GM23338 (cell line): ENCODE data around the gene SDHAF1. TPM values are rescaled to one million over a fixed set of nuclear protein-coding genes. Genes with fewer than 3 reads are reported as not detected.

Source experiments
- ATAC-seq: fragments of 200-7000 bp; cut with Tn5 transposase; 3 replicates; pipeline ENCODE4 v1.9.1; 2020
- DNase-seq: peaks from one replicate; pipeline ENCODE4 v3.0.0-alpha.2; 2015; ENCODE audit warnings: low spot score
- H2AFZ ChIP-seq: fragments of 200-600 bp; sonication (generic); 2 replicates; pipeline ENCODE4 v1.8.0; 2016; ENCODE audit warnings: antibody characterized with exemption, mild to moderate bottlenecking, moderate library complexity
- H3F3A ChIP-seq: fragments of 200-600 bp; sonication (generic); replicated peaks from 2 replicates; pipeline ENCODE4 v1.8.0; 2017; ENCODE audit warnings: antibody characterized with exemption, mixed run types, low read depth
- H3K27ac ChIP-seq: fragments of 200-600 bp; sonication (generic); 2 replicates; pipeline ENCODE4 v1.6.1; 2016; ENCODE audit warnings: low read depth
- H3K27me3 ChIP-seq: fragments of 200-600 bp; sonication (generic); 2 replicates; pipeline ENCODE4 v1.8.0; 2016; ENCODE audit warnings: mild to moderate bottlenecking, mixed run types, moderate library complexity; ENCODE audit not compliant: insufficient read depth
- H3K36me3 ChIP-seq: fragments of 200-600 bp; sonication (generic); 2 replicates; pipeline ENCODE4 v1.8.0; 2016; ENCODE audit warnings: mild to moderate bottlenecking; ENCODE audit not compliant: insufficient read depth
- H3K4me1 ChIP-seq: fragments of 200-600 bp; sonication (generic); 2 replicates; pipeline ENCODE4 v1.8.0; 2016; ENCODE audit warnings: mild to moderate bottlenecking, moderate library complexity; ENCODE audit not compliant: insufficient read depth
- H3K4me2 ChIP-seq: fragments of 200-600 bp; sonication (generic); 2 replicates; pipeline ENCODE4 v1.7.1; 2017; ENCODE audit warnings: mixed run types
- H3K4me3 ChIP-seq: fragments of 200-600 bp; sonication (generic); 2 replicates; pipeline ENCODE4 v1.6.1; 2016; ENCODE audit warnings: mixed run types
- H3K79me2 ChIP-seq: fragments of 200-600 bp; sonication (generic); replicated peaks from 2 replicates; pipeline ENCODE4 v1.8.0; 2017; ENCODE audit warnings: mild to moderate bottlenecking; ENCODE audit not compliant: insufficient read depth
- H3K9me2 ChIP-seq: fragments of 200-600 bp; sonication (generic); 2 replicates; pipeline ENCODE4 v1.8.0; 2017; ENCODE audit not compliant: insufficient read depth
- H4K20me1 ChIP-seq: fragments of 200-600 bp; sonication (generic); replicated peaks from 2 replicates; pipeline ENCODE4 v1.8.0; 2017; ENCODE audit warnings: mild to moderate bottlenecking; ENCODE audit not compliant: insufficient read depth
- H3K27ac Mint-ChIP-seq: 2 replicates; pipeline ENCODE4 v1.8.0; 2020; ENCODE audit warnings: inconsistent platforms, mild to moderate bottlenecking, moderate library complexity, mixed read lengths
- H3K27me3 Mint-ChIP-seq: 3 replicates; pipeline ENCODE4 v1.8.0; 2022; ENCODE audit warnings: low read depth, mild to moderate bottlenecking, moderate library complexity, mixed read lengths, inconsistent platforms; ENCODE audit not compliant: insufficient read depth, poor library complexity
- H3K36me3 Mint-ChIP-seq: 3 replicates; pipeline ENCODE4 v1.8.0; 2021; ENCODE audit warnings: low read depth, mild to moderate bottlenecking, inconsistent platforms, moderate library complexity, mixed read lengths
- H3K4me1 Mint-ChIP-seq: 3 replicates; pipeline ENCODE4 v1.8.0; 2020; ENCODE audit warnings: mild to moderate bottlenecking, inconsistent platforms, mixed read lengths
- H3K4me3 Mint-ChIP-seq: 3 replicates; pipeline ENCODE4 v1.8.0; 2021; ENCODE audit warnings: moderate library complexity, mild to moderate bottlenecking, inconsistent platforms, mixed read lengths
- H3K9me3 Mint-ChIP-seq: 3 replicates; pipeline ENCODE4 v1.8.0; 2020; ENCODE audit warnings: moderate library complexity, mild to moderate bottlenecking, inconsistent platforms, mixed read lengths
- EZH2 ChIP-seq: fragments of 200-600 bp; sonication (generic); IDR thresholded peaks from one replicate; pipeline ENCODE4 v1.8.0; 2017; ENCODE audit warnings: antibody characterized with exemption, mild to moderate bottlenecking, low read depth; ENCODE audit not compliant: unreplicated experiment
- NANOG ChIP-seq: IDR thresholded peaks from 2 replicates; pipeline ENCODE4 v1.6.1; 2016; ENCODE audit warnings: antibody characterized with exemption, borderline replicate concordance
- polyA plus RNA-seq: library from polyadenylated mRNA; unstranded; fragments of >200 nt; fragmentation: Nextera tagmentation; extraction: Ambion mirVana; gene quantifications from 2 replicates; pipeline ENCODE4 v1.2.1, GENCODE V29; 2016
- total RNA-seq: library from RNA; depleted of rRNA; stranded (reverse); fragments of >200 nt; shearing (Covaris generic); gene quantifications from 2 replicates; pipeline ENCODE4 v1.2.3, GENCODE V29; 2014
- TF ChIP-seq, protein P1 (sequence below): IDR thresholded peaks from one replicate; pipeline ENCODE4 v1.6.1; 2018; ENCODE audit warnings: antibody characterized with exemption; ENCODE audit not compliant: unreplicated experiment
- TF ChIP-seq, protein P2 (sequence below), 2 experiments: fragments of 200-600 bp in 1 of 2; sonication (generic) in 1 of 2; conservative IDR thresholded peaks; 2 replicates each; pipeline versions ENCODE4 v1.5.1 to v1.6.1; 2016 to 2017; ENCODE audit warnings: antibody characterized with exemption in 2 of 2, low read depth in 2 of 2, mild to moderate bottlenecking in 2 of 2, moderate library complexity in 1 of 2
- TF ChIP-seq, protein P3 (sequence below): IDR thresholded peaks from 2 replicates; pipeline ENCODE4 v1.6.1; 2016; ENCODE audit warnings: antibody characterized with exemption

The SDHAF1 gene
- total and polyA plus RNA-seq, 2 experiments from 2014 or later, result 19.9 to 55.9 TPM

DNA sequence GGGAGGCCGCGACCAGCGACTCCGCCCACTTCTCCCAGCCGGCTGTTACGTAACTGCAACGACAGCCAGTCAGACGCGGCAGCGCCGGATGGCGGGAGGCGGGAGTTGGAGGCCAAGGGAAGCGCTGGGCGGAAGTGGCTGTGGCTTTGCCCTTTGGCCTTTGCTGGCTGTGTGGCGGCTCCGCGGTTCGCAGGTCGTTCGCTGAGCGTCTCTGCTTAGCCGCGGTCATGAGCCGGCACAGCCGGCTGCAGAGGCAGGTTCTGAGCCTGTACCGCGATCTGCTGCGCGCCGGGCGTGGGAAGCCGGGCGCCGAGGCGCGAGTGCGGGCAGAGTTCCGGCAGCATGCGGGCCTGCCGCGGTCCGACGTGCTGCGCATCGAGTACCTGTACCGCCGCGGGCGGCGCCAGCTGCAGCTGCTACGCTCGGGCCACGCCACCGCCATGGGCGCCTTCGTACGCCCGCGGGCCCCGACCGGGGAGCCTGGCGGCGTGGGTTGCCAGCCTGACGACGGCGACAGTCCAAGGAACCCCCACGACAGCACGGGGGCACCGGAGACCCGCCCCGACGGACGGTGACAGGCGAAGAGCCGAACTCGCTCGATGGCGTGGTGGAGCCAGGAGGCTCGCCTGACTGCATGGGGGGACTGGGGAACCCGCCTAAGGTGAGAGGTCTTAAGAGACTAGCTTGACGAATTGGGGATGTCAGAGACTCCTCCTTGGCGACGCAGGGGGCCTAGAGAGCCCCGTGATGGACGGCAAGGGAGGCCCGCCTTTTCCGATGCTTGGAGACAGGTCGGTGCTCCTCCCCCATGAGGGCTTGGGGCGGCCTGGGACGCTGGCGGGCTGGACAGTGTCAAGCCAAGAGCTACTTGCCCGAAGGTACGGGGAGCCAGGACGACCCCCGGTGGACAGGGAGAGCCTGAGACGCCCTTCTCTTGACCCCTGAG lies at the start of gene SDHAF1 (continued):
- TF ChIP-seq, protein P1, sequence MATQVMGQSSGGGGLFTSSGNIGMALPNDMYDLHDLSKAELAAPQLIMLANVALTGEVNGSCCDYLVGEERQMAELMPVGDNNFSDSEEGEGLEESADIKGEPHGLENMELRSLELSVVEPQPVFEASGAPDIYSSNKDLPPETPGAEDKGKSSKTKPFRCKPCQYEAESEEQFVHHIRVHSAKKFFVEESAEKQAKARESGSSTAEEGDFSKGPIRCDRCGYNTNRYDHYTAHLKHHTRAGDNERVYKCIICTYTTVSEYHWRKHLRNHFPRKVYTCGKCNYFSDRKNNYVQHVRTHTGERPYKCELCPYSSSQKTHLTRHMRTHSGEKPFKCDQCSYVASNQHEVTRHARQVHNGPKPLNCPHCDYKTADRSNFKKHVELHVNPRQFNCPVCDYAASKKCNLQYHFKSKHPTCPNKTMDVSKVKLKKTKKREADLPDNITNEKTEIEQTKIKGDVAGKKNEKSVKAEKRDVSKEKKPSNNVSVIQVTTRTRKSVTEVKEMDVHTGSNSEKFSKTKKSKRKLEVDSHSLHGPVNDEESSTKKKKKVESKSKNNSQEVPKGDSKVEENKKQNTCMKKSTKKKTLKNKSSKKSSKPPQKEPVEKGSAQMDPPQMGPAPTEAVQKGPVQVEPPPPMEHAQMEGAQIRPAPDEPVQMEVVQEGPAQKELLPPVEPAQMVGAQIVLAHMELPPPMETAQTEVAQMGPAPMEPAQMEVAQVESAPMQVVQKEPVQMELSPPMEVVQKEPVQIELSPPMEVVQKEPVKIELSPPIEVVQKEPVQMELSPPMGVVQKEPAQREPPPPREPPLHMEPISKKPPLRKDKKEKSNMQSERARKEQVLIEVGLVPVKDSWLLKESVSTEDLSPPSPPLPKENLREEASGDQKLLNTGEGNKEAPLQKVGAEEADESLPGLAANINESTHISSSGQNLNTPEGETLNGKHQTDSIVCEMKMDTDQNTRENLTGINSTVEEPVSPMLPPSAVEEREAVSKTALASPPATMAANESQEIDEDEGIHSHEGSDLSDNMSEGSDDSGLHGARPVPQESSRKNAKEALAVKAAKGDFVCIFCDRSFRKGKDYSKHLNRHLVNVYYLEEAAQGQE, result no peak

DNA sequence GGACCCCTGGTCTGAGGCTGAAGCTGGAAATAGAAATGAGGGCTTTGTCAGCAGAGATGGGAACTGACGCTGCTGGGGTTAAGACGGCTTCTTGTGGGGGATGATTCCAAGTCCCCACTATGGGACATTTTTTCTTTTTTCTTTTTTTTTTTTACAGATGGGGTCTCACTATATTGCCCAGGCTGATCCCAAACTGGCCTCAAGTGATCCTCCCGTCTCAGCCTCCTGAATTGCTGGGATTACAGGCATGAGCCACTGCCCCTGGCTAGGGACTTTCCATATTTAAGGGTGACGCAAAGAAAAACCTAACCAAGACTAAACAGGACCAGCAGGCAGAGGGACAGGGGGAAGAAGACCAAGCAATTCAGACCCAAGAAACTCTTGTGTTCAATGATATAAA lies 48.8 kb upstream of the SDHAF1 start:
- no peaks in the 10 kb centered on the region for H3K79me2 ChIP-seq
- peaks cover 13% of the 10 kb centered on the region for H3K36me3 Mint-ChIP-seq

More for the DNA sequence above, 48.8 kb upstream of the SDHAF1 start:
- Histone ChIP-seq H2AFZ (no peak overlapping the region), H3K36me3 (no peaks in the 10 kb centered on the region), H3K9me2 (no peaks in the 10 kb centered on the region), H3K4me1 (no peaks in the 10 kb centered on the region), H4K20me1 (peaks cover 5% of the 10 kb centered on the region; the same call in 1 of the 2 replicates), H3F3A (0 out of 2 replicates have a peak, but pooled peaks cover 6% of the 10 kb centered on the region), H3K4me2 (no peak overlapping the region), H3K27ac (no peak overlapping the region), H3K27me3 (no peaks in the 10 kb centered on the region), H3K4me3 (no peak overlapping the region)
- Mint-ChIP-seq H3K4me3 (no peak overlapping the region), H3K9me3 (no peaks in the 10 kb centered on the region; the same call in 1 of the 3 replicates), H3K4me1 (peaks cover 8% of the 10 kb centered on the region; the same call in 2 of the 3 replicates), H3K27ac (no peak overlapping the region), H3K27me3 (peaks cover 10% of the 10 kb centered on the region)
- DNase-seq (no peak), ATAC-seq (no peak)
- no peak for TF ChIP-seq EZH2
- TF ChIP-seq, protein P1, result no peak
- no peak for TF ChIP-seq NANOG
- TF ChIP-seq, protein P2, sequence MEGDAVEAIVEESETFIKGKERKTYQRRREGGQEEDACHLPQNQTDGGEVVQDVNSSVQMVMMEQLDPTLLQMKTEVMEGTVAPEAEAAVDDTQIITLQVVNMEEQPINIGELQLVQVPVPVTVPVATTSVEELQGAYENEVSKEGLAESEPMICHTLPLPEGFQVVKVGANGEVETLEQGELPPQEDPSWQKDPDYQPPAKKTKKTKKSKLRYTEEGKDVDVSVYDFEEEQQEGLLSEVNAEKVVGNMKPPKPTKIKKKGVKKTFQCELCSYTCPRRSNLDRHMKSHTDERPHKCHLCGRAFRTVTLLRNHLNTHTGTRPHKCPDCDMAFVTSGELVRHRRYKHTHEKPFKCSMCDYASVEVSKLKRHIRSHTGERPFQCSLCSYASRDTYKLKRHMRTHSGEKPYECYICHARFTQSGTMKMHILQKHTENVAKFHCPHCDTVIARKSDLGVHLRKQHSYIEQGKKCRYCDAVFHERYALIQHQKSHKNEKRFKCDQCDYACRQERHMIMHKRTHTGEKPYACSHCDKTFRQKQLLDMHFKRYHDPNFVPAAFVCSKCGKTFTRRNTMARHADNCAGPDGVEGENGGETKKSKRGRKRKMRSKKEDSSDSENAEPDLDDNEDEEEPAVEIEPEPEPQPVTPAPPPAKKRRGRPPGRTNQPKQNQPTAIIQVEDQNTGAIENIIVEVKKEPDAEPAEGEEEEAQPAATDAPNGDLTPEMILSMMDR (conservative IDR thresholded peaks at IDR 0.05; ENCODE audit: low read depth in 2 of 2), result no peak
- TF ChIP-seq, protein P3, sequence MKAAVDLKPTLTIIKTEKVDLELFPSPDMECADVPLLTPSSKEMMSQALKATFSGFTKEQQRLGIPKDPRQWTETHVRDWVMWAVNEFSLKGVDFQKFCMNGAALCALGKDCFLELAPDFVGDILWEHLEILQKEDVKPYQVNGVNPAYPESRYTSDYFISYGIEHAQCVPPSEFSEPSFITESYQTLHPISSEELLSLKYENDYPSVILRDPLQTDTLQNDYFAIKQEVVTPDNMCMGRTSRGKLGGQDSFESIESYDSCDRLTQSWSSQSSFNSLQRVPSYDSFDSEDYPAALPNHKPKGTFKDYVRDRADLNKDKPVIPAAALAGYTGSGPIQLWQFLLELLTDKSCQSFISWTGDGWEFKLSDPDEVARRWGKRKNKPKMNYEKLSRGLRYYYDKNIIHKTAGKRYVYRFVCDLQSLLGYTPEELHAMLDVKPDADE, result no peak
